Gastrocnemius medialis (tissue), 4 donors: Measurements from ENCODE around the gene SFXN5.

Experiments
- POLR2A ChIP-seq, 2 donors: fragments of 450-650 bp; IDR thresholded peaks; one replicate each; pipeline ENCODE4 v1.6.1; 2017; ENCODE audit warnings: antibody characterized with exemption in 2 of 2, mild to moderate bottlenecking in 2 of 2, moderate library complexity in 2 of 2
- TF ChIP-seq, protein P1 (sequence below), 5 experiments: fragments of 450-650 bp in 3 of 5; fragments of 200-600 bp in 2 of 5; sonication (generic) in 2 of 5; IDR thresholded peaks in 4 of 5; conservative IDR thresholded peaks in 1 of 5; 1 replicate in 4 of 5; 2 replicates in 1 of 5; pipeline ENCODE4 v1.5.1; 2016 to 2019; ENCODE audit warnings: antibody characterized with exemption in 5 of 5, mild to moderate bottlenecking in 3 of 5, moderate library complexity in 3 of 5

DNA sequence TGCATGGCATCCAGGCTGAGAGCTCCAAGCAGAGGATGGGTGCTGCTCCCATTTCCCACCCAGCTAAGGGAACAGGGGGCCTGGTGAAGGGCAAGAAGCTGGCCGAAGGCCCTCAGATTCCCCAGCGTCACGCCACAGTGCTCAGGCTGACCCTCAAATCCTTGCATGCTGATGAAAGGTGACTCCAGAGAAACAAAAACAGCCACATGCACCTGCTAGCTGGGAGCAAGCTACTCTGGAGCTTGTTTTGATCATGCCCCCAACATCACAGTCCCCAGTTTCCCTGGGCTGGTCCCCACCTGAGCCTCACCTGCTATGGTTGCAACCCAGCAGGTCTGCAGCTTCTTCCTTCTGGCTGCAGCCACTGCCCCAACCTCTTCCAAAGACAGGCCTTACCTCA lies 28.0 kb upstream of the SFXN5 start:
- TF ChIP-seq, protein P1, sequence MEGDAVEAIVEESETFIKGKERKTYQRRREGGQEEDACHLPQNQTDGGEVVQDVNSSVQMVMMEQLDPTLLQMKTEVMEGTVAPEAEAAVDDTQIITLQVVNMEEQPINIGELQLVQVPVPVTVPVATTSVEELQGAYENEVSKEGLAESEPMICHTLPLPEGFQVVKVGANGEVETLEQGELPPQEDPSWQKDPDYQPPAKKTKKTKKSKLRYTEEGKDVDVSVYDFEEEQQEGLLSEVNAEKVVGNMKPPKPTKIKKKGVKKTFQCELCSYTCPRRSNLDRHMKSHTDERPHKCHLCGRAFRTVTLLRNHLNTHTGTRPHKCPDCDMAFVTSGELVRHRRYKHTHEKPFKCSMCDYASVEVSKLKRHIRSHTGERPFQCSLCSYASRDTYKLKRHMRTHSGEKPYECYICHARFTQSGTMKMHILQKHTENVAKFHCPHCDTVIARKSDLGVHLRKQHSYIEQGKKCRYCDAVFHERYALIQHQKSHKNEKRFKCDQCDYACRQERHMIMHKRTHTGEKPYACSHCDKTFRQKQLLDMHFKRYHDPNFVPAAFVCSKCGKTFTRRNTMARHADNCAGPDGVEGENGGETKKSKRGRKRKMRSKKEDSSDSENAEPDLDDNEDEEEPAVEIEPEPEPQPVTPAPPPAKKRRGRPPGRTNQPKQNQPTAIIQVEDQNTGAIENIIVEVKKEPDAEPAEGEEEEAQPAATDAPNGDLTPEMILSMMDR (IDR thresholded peaks at IDR 0.05 in 4 of 5, conservative IDR thresholded peaks at IDR 0.05 in 1 of 5): no peak
- TF ChIP-seq POLR2A (IDR thresholded peaks at IDR 0.05): no peak
